NCI-H1694 treated with DMSO at 0.1 percent for 48 hours (cell line): Measurements from ENCODE around the gene COL9A3.
"Not testable (repeated sequence)": the region's sequence is repeated elsewhere in the genome, so short reads cannot be mapped to it uniquely, and the experiment has no call there.

Experiments
- DNase-seq: peaks from one replicate; lab custom pipeline; 2025; lab: John Stamatoyannopoulos, UW

COL9A3 gene

GRCh38 chr20:62835931-62836861, 19.3 kb downstream of the COL9A3 start:
- DNase-seq, result no peak

GRCh38 chr20:62836967-62837490, 20.2 kb downstream of the COL9A3 start:
- no peak for DNase-seq

- DNase-seq, result no peak
These were observed 20.9 kb downstream of the COL9A3 start for GRCh38 chr20:62837790-62838127.

- DNase-seq, result peak; percentile 85
These were observed 21.5 kb downstream of the COL9A3 start for GRCh38 chr20:62838128-62838891.

- DNase-seq, result no peak
These were observed 22.4 kb downstream of the COL9A3 start for GRCh38 chr20:62839261-62839660.

- DNase-seq, result no peak
These were observed 23.0 kb downstream of the COL9A3 start for GRCh38 chr20:62839816-62840215.

GRCh38 chr20:62840244-62841197, 23.7 kb downstream of the COL9A3 start:
- no peak for DNase-seq

GRCh38 chr20:62841705-62842212, 24.9 kb downstream of the COL9A3 start:
- DNase-seq, result no peak

GRCh38 chr20:62843656-62844055, 26.8 kb downstream of the COL9A3 start:
- no peak for DNase-seq

GRCh38 chr20:62844182-62844581, 27.3 kb downstream of the COL9A3 start:
- DNase-seq, result no peak

GRCh38 chr20:62845416-62846160, 28.7 kb downstream of the COL9A3 start:
- DNase-seq, result no peak

GRCh38 chr20:62846166-62846890, 29.5 kb downstream of the COL9A3 start:
- peak; percentile 89 for DNase-seq

GRCh38 chr20:62848917-62849316, 32.1 kb downstream of the COL9A3 start:
- not testable (repeated sequence) for DNase-seq

- DNase-seq, result no peak
These were observed 32.6 kb downstream of the COL9A3 start for GRCh38 chr20:62849431-62849830.

- no peak for DNase-seq
These were observed 33.6 kb downstream of the COL9A3 start for GRCh38 chr20:62850333-62850974.

- no peak for DNase-seq
These were observed 35.3 kb downstream of the COL9A3 start for GRCh38 chr20:62852196-62852595.

- no peak for DNase-seq
These were observed 36.0 kb downstream of the COL9A3 start for GRCh38 chr20:62852841-62853240.

GRCh38 chr20:62853304-62853703, 36.5 kb downstream of the COL9A3 start:
- DNase-seq, result not testable (repeated sequence)

GRCh38 chr20:62854121-62854520, 37.3 kb downstream of the COL9A3 start:
- no peak for DNase-seq

GRCh38 chr20:62855120-62855519, 38.3 kb downstream of the COL9A3 start:
- DNase-seq, result no peak
